K562 (cell line): Measurements from ENCODE around the gene REM2. TPM values are rescaled to one million over a fixed set of nuclear protein-coding genes. Genes with fewer than 3 reads are reported as not detected.
A peak's percentile ranks its signal among the peaks of the same experiment; 100 is the strongest.

Source experiments
- BRF1 ChIP-seq: IDR thresholded peaks from 3 replicates; pipeline ENCODE4 v1.6.1; 2011; ENCODE audit warnings: borderline replicate concordance, mild to moderate bottlenecking; ENCODE audit not compliant: insufficient read length; ENCODE audit errors: extremely low read depth
- CHCHD3 ChIP-seq: fragments of 250-450 bp; sonication (Bioruptor Pico); IDR thresholded peaks from 2 replicates; pipeline ENCODE4 v2.1.2; 2022; ENCODE audit warnings: mild to moderate bottlenecking
- GTF2B ChIP-seq: IDR thresholded peaks from 2 replicates; pipeline ENCODE4 v1.6.1; 2011; ENCODE audit not compliant: insufficient read length; ENCODE audit errors: extremely low read depth
- KDM1A ChIP-seq, 2 experiments: fragments of 450-650 bp; IDR thresholded peaks; 2 replicates each; pipeline ENCODE4 v1.6.1; 2016; ENCODE audit warnings: mild to moderate bottlenecking in 2 of 2
- PCBP1 ChIP-seq: fragments of 200-400 bp; formaldehyde crosslinking; IDR thresholded peaks from 2 replicates; pipeline ENCODE4 v1.6.1; 2018; ENCODE audit warnings: mild to moderate bottlenecking, low read depth, low read length; ENCODE audit not compliant: poor library complexity, severe bottlenecking
- POLR3G ChIP-seq: IDR thresholded peaks from 2 replicates; pipeline ENCODE4 v1.6.1; 2011; ENCODE audit not compliant: insufficient read length, insufficient replicate concordance; ENCODE audit errors: extremely low read depth
- RBBP5 ChIP-seq: fragments of 200-600 bp; sonication (generic); IDR thresholded peaks from 2 replicates; pipeline ENCODE4 v1.6.1; 2012; ENCODE audit warnings: borderline replicate concordance, mild to moderate bottlenecking, low read length, control low read depth, inconsistent platforms; ENCODE audit not compliant: insufficient read depth, poor library complexity, severe bottlenecking
- SIN3B ChIP-seq: fragments of 450-650 bp; IDR thresholded peaks from 2 replicates; pipeline ENCODE4 v1.6.1; 2017; ENCODE audit warnings: low read depth, mild to moderate bottlenecking, moderate library complexity
- UBTF ChIP-seq, 2 experiments: IDR thresholded peaks; 2 replicates each; pipeline ENCODE4 v1.6.1; 2012; ENCODE audit warnings: improper control_type of control experiment in 2 of 2, low read depth in 2 of 2, low read length in 2 of 2, borderline replicate concordance in 1 of 2
- ZNF41 ChIP-seq: fragments of 250-450 bp; sonication (Bioruptor Pico); conservative IDR thresholded peaks from 2 replicates; pipeline ENCODE4 v1.4.0; 2020; ENCODE audit warnings: mild to moderate bottlenecking
- polyA plus RNA-seq, 8 experiments: library from polyadenylated mRNA; depleted of rRNA in 4 of 8; stranded (reverse) in 5 of 8; unstranded in 3 of 8; fragments of >200 nt; fragmentation: Nextera tagmentation in 2 of 8; fragmentation: Illumina TruSeq in 1 of 8; extraction: Ambion mirVana in 2 of 8; extraction: Trizol in 1 of 8; gene quantifications; 2 replicates each; pipeline versions ENCODE4 v1.2.1 to v1.2.3, GENCODE V29; 2011 to 2014; ENCODE audit warnings: inconsistent platforms in 1 of 8, missing spikeins in 1 of 8
- total RNA-seq, 7 experiments: library from RNA; depleted of rRNA in 6 of 7; stranded (reverse); fragments of >200 nt in 6 of 7; fragmentation: Illumina TruSeq in 2 of 7; extraction: Trizol in 2 of 7; gene quantifications; 2 replicates each; pipeline versions ENCODE4 v1.2.1 to v1.2.3, GENCODE V29; 2011 to 2021; ENCODE audit warnings: low replicate concordance in 1 of 7
- TF ChIP-seq, protein P1 (sequence below), 2 experiments: fragments of 450-650 bp; IDR thresholded peaks; 2 replicates each; pipeline ENCODE4 v1.6.1; 2016; ENCODE audit warnings: mild to moderate bottlenecking in 2 of 2, borderline replicate concordance in 1 of 2, low read depth in 1 of 2, moderate library complexity in 1 of 2
- TF ChIP-seq, protein P2 (sequence below): fragments of 250-450 bp; sonication (Bioruptor Pico); IDR thresholded peaks from 2 replicates; pipeline ENCODE4 v1.8.0; 2022; ENCODE audit warnings: moderate library complexity, mild to moderate bottlenecking, inconsistent platforms

REM2 gene
- total and polyA plus RNA-seq, 9 of the 15 experiments (the other 6 are each of a cell fraction or from before 2014, with no cell fraction given): 0.18 to 1.0 (median 0.38) TPM

DNA sequence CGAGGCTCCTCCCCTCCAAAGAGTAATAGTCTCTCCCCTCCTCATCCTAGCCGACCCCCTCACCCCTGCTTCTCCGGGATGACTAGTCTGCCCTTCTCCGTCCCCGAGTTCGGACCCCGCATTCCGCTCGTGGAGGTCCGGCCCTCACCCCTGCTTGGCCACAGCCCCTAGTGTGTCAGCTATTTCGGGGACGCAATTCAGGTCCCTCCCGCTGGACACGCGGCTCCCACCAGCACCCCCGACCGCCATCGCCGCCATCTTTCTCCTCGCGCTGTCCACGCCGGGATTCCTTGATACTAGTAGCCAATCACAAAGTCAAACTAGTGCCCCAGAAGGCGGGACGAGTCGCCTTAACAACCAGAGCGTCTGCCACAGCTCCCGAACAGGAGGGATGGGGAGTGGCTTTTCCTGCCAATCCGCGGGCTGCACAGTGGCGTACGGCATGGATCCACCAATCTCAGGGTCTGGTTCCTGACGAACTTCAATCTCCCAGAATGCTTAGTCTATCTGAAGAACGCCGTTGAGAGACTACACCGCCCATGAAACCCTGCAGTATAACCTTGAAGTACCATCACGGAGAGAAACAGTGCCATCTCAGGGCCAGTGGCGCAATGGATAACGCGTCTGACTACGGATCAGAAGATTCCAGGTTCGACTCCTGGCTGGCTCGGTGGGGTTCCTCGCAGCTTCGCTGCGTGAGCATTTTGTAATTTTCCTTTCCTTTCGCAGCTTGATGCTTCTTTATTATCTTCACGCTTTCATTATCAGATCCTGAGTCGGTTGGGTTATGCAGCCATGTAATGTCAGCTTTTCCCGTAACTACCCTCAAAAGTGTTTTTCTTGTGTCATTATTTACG, 46.3 kb downstream of the REM2 start, which contains the start of gene PRMT5 (continued):
- TF ChIP-seq, protein P1, sequence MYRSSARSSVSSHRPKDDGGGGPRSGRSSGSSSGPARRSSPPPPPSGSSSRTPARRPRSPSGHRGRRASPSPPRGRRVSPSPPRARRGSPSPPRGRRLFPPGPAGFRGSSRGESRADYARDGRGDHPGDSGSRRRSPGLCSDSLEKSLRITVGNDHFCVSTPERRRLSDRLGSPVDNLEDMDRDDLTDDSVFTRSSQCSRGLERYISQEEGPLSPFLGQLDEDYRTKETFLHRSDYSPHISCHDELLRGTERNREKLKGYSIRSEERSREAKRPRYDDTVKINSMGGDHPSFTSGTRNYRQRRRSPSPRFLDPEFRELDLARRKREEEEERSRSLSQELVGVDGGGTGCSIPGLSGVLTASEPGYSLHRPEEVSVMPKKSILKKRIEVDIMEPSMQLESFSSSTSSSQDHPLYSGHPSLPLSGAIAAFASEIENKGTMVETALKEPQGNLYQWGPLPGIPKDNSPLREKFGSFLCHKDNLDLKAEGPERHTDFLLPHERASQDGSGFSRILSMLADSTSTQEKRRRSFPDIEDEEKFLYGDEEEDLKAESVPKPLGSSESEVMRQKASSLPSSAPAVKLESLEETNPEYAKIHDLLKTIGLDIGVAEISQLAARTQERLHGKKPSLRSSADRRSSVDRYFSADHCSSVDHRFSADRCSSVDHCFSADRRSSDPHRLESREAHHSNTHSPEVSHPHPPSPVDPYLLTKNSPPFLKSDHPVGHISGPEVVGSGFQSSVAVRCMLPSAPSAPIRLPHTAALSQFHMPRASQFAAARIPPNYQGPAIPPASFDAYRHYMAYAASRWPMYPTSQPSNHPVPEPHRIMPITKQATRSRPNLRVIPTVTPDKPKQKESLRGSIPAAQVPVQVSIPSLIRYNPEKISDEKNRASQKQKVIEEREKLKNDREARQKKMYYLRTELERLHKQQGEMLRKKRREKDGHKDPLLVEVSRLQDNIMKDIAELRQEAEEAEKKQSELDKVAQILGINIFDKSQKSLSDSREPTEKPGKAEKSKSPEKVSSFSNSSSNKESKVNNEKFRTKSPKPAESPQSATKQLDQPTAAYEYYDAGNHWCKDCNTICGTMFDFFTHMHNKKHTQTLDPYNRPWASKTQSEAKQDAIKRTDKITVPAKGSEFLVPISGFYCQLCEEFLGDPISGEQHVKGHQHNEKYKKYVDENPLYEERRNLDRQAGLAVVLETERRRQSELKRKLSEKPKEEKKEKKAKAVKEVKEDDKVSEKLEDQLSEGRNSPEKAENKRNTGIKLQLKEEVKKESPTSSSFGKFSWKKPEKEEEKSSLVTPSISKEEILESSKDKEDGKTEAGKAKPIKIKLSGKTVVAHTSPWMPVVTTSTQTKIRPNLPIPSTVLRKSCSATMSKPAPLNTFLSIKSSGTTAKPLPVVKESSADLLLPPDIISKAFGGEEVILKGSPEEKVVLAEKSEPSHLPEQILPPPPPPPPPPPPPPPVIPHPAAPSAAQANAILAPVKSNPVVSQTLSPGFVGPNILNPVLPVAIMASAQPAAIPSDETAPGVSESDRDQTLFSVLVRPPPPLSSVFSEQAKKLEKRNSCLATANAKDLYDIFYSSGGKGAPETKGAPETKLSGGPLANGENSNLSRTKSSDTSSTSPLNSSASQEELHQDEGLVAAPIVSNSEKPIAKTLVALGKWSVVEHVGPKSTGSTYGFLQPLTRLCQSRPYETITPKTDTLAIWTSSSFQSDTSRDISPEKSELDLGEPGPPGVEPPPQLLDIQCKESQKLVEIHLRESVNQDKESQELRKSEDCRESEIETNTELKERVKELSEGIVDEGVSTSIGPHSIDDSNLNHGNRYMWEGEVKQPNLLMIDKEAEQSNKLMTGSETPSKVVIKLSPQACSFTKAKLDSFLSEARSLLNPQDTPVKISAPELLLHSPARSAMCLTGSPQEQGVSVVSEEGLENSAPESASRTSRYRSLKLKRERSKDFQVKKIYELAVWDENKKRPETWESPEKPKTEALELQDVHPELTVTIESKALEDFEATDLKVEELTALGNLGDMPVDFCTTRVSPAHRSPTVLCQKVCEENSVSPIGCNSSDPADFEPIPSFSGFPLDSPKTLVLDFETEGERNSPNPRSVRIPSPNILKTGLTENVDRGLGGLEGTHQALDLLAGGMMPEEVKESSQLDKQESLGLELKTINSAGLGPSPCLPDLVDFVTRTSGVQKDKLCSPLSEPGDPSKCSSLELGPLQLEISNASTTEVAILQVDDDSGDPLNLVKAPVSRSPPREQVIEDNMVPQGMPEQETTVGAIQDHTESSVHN (IDR thresholded peaks at IDR 0.05; ENCODE audit: borderline replicate concordance in 1 of 2, low read depth in 1 of 2): no peak
- TF ChIP-seq SIN3B (peak; percentile 87), KDM1A (IDR thresholded peaks at IDR 0.05) (no peak), POLR3G (peak; percentile 59), PCBP1 (peak; percentile 46), CHCHD3 (CRISPR knock-in tag) (no peak), RBBP5 (peak; percentile 91), GTF2B (no peak), UBTF (IDR thresholded peaks at IDR 0.05; ENCODE audit: borderline replicate concordance in 1 of 2, low read depth in 2 of 2, low read length in 2 of 2) (0 out of 4 replicates have a peak, but pooled peaks of 1 of the 2 experiments have one; percentile 38), BRF1 (peak; percentile 78), ZNF41 (0 out of 2 replicates have a peak, but pooled peaks have one; percentile 32)
- TF ChIP-seq, protein P2, sequence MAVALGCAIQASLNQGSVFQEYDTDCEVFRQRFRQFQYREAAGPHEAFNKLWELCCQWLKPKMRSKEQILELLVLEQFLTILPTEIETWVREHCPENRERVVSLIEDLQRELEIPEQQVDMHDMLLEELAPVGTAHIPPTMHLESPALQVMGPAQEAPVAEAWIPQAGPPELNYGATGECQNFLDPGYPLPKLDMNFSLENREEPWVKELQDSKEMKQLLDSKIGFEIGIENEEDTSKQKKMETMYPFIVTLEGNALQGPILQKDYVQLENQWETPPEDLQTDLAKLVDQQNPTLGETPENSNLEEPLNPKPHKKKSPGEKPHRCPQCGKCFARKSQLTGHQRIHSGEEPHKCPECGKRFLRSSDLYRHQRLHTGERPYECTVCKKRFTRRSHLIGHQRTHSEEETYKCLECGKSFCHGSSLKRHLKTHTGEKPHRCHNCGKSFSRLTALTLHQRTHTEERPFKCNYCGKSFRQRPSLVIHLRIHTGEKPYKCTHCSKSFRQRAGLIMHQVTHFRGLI (CRISPR knock-in tag): no peak
